ENCODE measurements around the gene PRMT2. TPM values are rescaled to one million over a fixed set of nuclear protein-coding genes. Genes with fewer than 3 reads are reported as not detected.

PRMT2 gene
- total and polyA plus RNA-seq, 12 donors: 31.2 to 70.1 (median 54.2) TPM

GRCh38 chr21:46648539-46648938 is 13.1 kb downstream of the PRMT2 start:
- Histone ChIP-seq H3K36me3 (peaks cover 4 to 100% (median 74%) of the 10 kb centered on the region in 9 donors), H3K4me1 (peaks cover 0 to 14% (median 9%) of the 10 kb centered on the region in 9 donors), H3K4me3 (no peak overlapping the region), H3K9me3 (peaks cover 0 to 4% (median 0%) of the 10 kb centered on the region in 11 donors), H3K27ac (no peak overlapping the region), H3K27me3 (no peaks in the 10 kb centered on the region)
- intact Hi-C loops (cut with DNase I): no loop called here
- no peak for TF ChIP-seq CTCF (IDR thresholded peaks at IDR 0.05)
- ATAC-seq (no peak), DNase-seq (no peak)
- 94 to 95% methylated on average over 27 of the region's 27 CpGs for WGBS, 2 donors

- intact Hi-C loops (cut with DNase I): no loop called here
- Histone ChIP-seq H3K27ac (no peak overlapping the region), H3K9me3 (peaks cover 0 to 13% (median 0%) of the 10 kb centered on the region in 11 donors), H3K4me3 (no peak overlapping the region), H3K4me1 (peaks cover 0 to 14% (median 9%) of the 10 kb centered on the region in 9 donors), H3K36me3 (peaks cover 0 to 100% (median 74%) of the 10 kb centered on the region in 9 donors), H3K27me3 (no peaks in the 10 kb centered on the region)
- WGBS, 2 donors: 96% methylated on average over 19 of the region's 19 CpGs
- DNase-seq (no peak), ATAC-seq (no peak)
- TF ChIP-seq CTCF (IDR thresholded peaks at IDR 0.05): no peak
These were observed 13.9 kb downstream of the PRMT2 start for GRCh38 chr21:46649356-46649755.

- H3K4me3 ChIP-seq: no peak overlapping the region
- H3K27ac ChIP-seq: no peak overlapping the region
- no peaks in the 10 kb centered on the region for H3K27me3 ChIP-seq
- intact Hi-C loops (cut with DNase I): no loop called here
- peak in 1 of 2 donors; percentile 40 for DNase-seq
- peak; percentile 47 to 91 (median 82) for ATAC-seq
- peaks cover 0 to 14% (median 9%) of the 10 kb centered on the region in 9 donors for H3K4me1 ChIP-seq
- H3K9me3 ChIP-seq: peaks cover 0 to 25% (median 10%) of the 10 kb centered on the region in 11 donors
- no peak for TF ChIP-seq CTCF (IDR thresholded peaks at IDR 0.05)
- 53 to 64% methylated on average over 14 of the region's 14 CpGs for whole genome bisulfite sequencing, 2 donors
- peaks cover 0 to 100% (median 74%) of the 10 kb centered on the region in 9 donors for H3K36me3 ChIP-seq
These were observed 15.1 kb downstream of the PRMT2 start for GRCh38 chr21:46650476-46651098.

- no peak for DNase-seq
- 94 to 97% methylated on average over 7 of the region's 7 CpGs for WGBS, 2 donors
- intact Hi-C loops (cut with DNase I): no loop called here
- Histone ChIP-seq H3K4me1 (peaks cover 0 to 14% (median 9%) of the 10 kb centered on the region in 9 donors), H3K27me3 (no peaks in the 10 kb centered on the region), H3K9me3 (peaks cover 0 to 29% (median 14%) of the 10 kb centered on the region in 11 donors), H3K4me3 (no peak overlapping the region), H3K36me3 (peaks cover 0 to 100% (median 71%) of the 10 kb centered on the region in 9 donors), H3K27ac (no peak overlapping the region)
- peak in 6 of 8 donors; percentile 8 to 61 (median 16) for ATAC-seq
- no peak for TF ChIP-seq CTCF (IDR thresholded peaks at IDR 0.05)
These were observed 15.6 kb downstream of the PRMT2 start for GRCh38 chr21:46651121-46651520.

Data from heart right ventricle (tissue), 16 donors.